Left hindlimb (tissue), 1 donor: ENCODE results near the gene PRKAG2.
A peak's percentile ranks its signal among the peaks of the same experiment; 100 is the strongest.
"Not testable (repeated sequence)": the region's sequence is repeated elsewhere in the genome, so short reads cannot be mapped to it uniquely, and the experiment has no call there.

Experiments
- DNase-seq: peaks from one replicate; pipeline ENCODE4 v3.0.0-alpha.2; 2018

The PRKAG2 gene

DNA sequence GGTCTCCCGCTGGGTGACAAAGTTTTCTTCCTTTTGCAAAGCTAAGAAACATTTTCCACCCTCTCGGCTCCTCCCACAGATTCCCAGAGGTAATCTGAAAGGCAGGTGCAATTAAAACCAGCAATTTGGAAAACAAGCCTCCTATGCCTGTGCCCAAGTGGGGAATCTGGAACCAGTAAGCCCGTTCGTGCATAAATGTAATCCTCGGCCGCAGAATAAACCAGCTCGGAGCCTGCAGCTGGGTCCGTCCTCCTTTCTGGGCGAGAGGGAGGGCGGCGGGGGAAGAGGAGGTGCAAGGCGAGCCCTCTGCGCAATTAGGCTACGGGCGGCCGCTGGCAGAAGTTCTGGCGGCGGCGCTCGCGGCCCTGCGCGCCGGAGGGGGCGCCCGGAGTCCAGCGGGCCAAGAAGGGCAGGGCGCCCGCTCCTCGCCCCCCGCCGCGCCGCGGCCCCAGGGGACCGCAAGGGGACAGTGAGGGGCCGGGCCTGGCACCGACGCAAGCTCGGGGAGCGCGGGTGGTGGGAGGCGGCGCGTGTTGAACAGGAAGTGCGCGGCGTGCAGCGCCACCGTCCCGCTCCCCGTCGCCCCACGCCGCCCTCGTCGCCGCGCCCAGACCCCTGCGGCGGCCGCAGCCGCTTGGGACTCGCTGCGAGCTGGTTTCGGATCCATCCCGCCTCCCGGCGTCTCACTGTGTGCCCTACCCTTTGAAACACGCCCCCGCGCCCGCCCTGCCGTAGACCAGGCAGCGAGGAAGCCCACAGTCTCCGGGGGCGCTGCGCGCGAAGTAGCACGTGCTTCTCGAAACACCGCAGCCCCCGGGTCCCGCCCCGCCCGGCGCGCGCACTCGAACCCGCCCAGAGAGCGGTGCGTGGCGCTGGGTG, at the start of gene PRKAG2:
PRKAG2 (minus strand) TSS at position 217 of the 879 bp plus-strand sequence. CDS start 495 bp downstream, outside the sequence.
- DNase-seq = peak; percentile 68

- no peak for DNase-seq
Measured at GRCh38 chr7:151926336-151926712, 49.4 kb upstream of the PRKAG2 start.

DNA sequence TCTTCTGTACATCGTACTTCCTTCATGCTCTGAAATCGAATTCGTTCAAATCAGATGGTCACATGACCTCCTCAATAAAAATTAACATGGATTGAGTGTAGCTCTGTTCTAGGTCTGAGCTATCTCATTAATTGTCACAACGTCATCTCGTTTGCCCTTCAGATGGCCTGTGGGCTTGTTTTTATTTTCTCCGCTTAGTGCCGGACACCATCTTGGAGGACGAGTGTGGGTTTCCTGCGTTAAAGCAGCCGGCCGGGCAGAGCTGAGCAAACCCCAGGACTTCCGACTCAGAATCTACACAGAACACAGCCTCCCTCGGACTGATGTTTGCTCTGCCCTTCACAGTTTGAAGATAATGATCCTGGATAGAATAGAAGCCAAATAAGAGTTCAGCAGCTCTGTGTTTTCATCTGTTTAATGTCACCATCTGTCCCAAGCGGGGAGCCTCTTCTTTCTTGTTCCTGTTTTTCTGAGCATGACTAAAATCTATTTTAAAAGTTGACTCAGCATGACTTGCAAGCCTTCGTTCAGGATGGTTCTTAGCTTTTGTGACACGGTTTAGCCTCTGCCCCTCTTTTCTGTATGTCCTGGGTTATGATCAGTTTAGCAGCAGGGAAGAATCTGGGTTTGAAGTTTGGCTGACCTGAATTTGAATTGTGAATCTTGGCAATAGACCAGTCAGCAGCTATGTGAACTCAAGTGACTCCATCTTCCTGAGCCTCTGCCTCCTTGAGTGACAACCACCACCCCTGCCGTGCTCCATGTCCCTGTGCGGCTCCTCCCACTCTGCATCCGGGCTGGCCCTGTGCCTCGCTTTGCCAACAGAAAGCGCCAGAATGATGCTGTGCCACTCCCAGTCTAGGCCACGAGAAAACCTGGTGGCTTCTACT, 48.8 kb upstream of the PRKAG2 start:
- DNase-seq = no peak

- DNase-seq = no peak
Measured at GRCh38 chr7:151924508-151924907, 47.6 kb upstream of the PRKAG2 start.

GRCh38 chr7:151924001-151924400, 47.1 kb upstream of the PRKAG2 start:
- DNase-seq = no peak

GRCh38 chr7:151923097-151923876, 46.4 kb upstream of the PRKAG2 start:
- no peak for DNase-seq

DNA sequence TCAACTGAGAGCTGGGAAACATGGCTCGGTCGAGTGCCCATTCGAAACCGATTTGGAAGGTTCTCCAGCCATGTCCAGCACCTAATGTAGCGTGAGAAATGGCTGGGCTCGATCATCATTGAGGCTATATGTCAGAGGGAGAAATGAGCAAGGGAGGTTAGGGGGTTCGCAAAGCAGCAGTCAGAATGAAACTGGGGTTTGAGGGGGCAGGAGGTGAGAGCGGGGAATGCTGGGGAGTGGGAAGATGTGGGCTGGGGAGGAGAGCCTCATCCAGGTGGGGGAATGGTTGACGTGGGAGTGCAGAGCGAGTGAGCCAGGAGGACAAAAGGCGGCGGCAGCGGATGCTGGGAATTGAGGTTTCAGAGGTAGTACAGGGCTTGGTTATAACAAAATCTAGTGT, 44.5 kb upstream of the PRKAG2 start:
- no peak for DNase-seq

DNA sequence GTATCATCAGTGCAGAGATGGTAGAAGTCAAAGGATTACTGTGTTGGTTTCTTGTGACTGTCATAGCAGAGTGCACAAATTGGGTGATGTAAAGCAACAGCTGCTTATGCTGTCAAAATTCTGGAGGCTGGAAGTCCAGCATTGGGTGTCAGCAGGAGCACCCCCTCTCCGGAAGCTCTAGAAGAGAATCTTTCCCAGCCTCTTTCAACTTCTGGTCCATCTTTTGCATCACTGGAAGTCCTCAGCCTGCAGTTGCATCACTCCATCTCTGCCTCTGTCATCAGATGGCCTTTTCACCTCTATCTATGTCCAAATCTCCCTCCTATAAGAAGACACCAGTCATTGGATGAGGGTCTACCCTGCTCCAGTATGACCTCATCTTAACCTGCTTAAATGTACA, 43.6 kb upstream of the PRKAG2 start:
- no peak for DNase-seq

DNA sequence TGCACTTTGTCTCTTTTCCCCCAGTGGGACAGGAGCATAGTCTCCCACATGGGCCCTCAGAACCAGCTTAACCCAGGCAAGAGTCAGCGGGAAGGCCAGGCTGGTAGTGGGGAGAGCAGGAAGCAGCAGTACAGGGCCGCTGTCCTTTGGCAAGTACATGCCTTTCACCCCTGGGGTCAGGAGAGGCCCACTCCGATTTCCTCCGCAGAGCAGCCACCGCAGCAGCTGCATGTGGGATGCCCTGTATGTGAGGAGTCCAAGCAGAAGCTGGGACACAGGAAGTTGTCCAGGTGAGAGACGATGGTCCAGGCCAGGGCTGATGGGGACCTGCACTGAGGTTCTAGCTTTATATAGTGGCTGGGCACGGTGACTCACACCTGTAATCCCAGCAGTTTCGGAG, 42.7 kb upstream of the PRKAG2 start:
- DNase-seq = no peak

DNA sequence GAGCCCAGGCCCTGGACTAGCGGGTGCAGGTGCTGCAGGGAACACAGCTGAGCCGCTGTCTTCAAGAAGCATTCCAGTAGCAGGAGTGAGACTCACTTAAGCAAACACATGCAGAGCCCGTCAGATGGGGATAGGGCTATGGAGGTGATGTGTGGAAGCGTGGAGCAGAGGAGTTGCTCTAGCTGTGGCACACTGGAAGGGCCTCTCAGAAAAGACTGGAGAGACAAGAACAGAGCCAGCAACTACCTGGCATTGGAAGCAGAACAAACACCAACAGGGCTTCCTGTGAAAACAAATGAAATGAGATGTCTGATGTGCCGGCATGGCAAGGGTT, 41.6 kb upstream of the PRKAG2 start:
- DNase-seq = no peak

DNA sequence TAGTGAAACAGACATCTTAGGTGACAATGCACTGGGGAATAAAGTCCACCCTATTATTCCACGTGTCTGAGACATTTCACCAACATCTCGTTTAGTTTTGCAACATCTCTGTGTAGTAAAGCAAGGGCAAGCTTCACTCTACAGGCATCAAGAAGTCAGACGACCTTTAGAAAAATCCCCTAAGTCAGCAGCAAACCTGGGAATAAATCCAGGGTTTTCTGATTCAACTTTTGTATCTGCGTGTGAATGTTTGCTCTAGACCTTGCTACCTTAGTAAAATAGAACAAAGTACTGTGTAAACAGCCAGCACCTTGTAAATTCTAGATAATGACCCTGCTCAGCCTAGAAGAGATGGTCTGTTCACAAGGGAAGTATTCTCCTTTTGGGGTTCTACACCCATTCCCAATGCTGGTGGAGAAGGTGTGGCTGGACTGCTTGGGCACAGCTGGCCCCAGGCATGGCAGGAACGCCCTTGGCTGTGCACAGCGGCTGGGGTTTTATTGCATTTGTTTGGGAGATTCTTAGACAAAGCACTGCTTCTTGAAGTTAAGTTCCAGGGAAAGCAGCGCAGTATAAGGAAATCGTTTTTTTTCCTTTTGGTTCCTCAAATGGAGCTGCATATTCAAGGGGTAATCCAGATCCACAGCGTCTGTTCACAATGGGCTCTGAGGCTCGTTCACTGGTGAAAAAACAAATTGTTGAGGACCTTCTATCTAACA, 41.0 kb upstream of the PRKAG2 start:
- DNase-seq = no peak

DNA sequence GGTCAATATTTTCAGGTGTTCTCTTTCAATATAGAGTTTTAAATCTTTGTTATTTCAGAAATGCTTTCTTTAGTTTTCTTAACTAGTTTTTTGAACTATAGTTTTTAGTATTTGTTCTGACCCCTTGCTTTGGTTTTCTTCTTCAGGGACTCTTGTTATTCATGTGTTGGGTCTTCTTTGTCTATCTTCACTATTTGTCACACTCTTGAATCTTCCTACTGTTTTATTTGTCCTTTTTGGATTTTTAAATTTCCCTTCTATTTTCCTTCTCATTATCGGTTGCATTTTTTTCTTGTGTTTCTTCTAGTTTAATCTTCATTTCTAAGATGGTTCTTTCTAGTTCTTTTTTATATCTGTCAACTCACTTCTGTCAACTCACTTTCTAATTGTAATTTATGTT, 37.1 kb upstream of the PRKAG2 start:
- DNase-seq = no peak

GRCh38 chr7:151910655-151911054, 33.7 kb upstream of the PRKAG2 start:
- DNase-seq = not testable (repeated sequence)

DNA sequence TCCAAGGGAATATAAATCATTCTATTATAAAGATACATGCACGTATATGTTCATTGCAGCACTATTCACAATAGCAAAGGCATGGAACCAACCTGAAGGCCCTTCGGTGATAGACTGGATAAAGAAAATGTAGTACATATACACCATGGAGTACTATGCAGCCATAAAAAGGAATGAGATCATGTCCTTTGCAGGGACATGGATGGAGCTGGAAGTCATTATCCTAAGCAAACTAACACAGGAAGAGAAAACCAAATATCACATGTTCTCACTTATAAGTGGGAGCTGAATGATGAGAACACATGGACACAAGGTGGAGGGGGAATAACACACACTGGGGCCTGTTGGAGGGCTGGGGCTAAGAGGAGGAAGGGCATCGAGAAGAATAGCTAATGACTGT, 30.2 kb upstream of the PRKAG2 start:
- DNase-seq = not testable (repeated sequence)

DNA sequence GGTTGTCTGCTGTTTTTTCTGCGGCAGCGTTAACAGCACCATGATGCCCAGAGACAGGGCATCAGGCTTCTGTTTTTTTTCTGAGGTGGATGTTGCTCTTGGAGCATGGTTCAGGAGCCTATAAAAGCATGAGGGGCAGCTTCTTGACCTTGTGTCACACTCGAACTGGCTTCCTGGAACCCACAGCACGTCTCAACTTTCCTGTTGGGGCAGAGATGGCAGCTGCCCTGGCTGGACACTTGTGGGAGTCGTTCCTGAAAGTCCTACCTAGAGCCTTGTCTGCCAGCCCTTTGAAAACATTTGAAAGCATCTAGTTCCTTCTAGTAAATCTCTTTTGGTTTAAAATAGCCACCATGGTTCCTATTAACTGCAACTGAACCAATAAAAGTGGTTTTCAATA, 28.9 kb upstream of the PRKAG2 start:
- DNase-seq = no peak

DNA sequence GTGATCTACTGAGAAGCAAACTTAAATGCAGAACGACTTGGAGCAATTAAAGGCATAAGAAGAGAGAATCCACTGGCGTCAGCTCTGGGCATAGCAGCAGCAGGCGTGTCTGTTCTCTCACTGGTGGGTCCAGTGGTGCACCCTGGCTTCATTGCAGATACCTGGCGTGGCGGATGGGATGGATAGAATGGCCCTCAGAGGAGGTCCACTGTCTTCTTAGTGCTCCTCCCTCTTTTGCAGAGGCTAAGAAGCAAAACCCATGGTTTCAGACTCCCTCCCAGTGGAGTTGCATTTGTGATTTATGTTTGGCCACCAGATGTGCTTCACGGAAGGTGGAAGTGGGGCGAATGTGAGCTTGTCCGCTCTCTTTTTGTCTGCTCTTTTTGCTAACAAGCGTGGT, 28.4 kb upstream of the PRKAG2 start:
- no peak for DNase-seq

GRCh38 chr7:151904270-151904669, 27.4 kb upstream of the PRKAG2 start:
- no peak for DNase-seq

GRCh38 chr7:151903249-151904032, 26.5 kb upstream of the PRKAG2 start:
- no peak for DNase-seq

DNA sequence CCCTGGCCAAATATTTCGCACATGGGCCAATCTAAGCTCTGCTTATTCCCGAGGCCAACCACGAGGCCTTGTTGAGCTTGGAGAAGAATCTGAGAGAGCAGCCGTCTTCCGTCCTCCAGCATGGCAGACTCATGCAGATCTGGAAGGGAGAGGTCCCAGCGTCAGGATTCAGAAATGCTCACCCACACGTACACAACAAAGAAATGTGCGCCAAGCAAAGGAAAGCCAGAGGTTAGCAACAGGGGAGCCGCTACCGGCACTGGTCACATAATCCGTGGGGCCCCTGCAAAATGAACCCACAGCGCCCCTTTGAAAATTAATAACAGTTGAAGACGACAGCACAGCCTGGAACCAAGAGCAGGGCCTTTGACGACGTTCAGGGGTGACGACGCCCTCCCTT, 25.4 kb upstream of the PRKAG2 start:
- DNase-seq = no peak

GRCh38 chr7:151901828-151902227, 24.9 kb upstream of the PRKAG2 start:
- no peak for DNase-seq

DNA sequence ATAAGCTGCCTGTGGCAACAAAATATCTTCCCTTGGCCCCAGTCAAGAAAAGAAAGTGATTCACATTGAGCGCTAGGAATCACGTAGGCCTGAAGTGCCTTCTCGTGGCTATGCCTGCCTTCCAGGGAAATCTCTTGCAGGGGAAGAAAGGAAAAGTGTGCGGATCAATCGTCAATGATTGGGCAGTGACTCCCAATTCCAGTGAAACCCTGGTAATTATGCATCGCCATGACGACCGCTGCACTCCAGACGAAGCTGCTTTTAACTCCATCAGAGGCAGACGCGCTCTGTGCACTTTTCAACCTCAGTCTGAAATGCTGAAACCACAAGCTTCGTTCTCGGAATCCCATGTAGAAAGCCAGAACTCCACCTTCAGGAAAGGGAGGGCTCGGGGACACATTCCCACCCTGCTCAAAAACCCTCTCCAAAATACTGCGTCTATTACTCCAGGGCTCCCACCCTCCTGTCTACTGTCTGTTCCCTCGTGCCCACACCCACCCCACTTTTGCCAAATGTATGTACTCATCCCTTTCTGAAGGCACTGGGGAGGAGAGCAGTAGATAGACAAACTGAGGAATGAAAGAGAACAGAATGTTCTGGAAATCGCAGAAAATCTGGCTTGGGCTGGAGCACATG, 24.2 kb upstream of the PRKAG2 start:
- DNase-seq = peak; percentile 54
